Globus pallidus (tissue), 1 donor: Measurements from ENCODE around the gene TMEM154.
A peak's percentile ranks its signal among the peaks of the same experiment; 100 is the strongest.

ENCODE experiments used
- DNase-seq: peaks from one replicate; pipeline ENCODE4 v3.0.0-alpha.2; 2015; ENCODE audit warnings: low spot score

The TMEM154 gene

DNA sequence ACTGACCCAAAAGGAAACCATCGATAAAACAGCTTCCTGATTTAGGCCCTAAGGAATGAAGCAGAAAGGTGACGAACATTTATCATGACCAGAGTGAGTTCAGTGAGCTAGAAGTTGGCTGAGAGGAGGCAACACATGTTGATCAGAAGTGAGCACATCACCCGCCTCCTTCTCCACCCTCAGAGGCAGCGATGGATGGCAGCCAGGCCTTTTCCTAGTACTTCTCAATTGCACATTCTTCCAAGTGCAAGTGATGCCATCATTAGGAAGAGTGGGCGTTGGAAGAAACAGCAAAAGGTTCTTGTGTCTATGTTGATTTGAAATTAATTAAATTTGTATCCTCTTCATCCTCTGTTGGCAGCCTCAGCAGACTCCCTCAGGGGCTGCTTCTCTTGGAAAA is 51.7 kb downstream of the TMEM154 start:
- DNase-seq, result no peak

DNA sequence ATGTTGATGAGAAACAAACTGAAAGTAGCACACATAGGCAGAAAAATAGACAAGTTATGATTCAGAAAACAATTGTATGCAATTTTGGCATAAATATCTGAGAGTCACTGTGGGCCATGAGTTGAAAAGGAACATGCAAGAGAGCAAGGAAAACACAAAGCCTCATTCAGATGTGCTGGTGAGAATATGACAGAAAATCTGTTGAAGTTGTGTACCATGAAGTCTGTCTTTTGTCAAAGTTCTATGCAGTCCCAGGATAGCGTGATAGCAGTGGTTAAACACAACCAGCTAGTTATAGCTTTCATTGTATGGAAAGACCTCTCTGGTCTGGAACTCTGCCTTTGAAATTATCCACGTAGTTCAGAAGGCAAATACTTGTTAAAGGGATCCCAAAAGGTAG is 53.0 kb downstream of the TMEM154 start:
- DNase-seq, result no peak

- no peak for DNase-seq
Observed at GRCh38 chr4:152620915-152621314, 58.9 kb downstream of the TMEM154 start.

DNA sequence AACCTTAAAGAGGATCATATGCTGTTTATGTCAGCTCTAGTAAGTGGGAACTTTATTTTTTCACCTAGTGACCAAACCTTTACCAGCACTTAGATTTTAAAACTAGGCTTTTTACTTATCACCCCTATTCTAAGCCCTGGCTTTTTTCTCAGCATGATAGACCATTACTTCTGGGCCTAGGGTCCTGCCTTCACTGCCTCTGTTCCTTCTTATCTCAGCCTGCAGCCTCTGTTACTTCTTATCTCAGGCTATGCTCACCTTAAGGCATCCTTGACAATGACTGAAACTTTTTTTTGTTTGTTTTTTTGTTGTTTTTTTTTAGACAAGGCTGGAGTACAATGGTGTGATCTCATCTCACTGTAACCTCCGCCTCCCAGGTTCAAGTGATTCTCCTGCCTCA is 59.6 kb downstream of the TMEM154 start:
- no peak for DNase-seq

- DNase-seq, result no peak
Observed at GRCh38 chr4:152619556-152619955, 60.2 kb downstream of the TMEM154 start.

- no peak for DNase-seq
Observed at GRCh38 chr4:152618971-152619370, 60.8 kb downstream of the TMEM154 start.

GRCh38 chr4:152616804-152617203 is 63.0 kb downstream of the TMEM154 start:
- no peak for DNase-seq

DNA sequence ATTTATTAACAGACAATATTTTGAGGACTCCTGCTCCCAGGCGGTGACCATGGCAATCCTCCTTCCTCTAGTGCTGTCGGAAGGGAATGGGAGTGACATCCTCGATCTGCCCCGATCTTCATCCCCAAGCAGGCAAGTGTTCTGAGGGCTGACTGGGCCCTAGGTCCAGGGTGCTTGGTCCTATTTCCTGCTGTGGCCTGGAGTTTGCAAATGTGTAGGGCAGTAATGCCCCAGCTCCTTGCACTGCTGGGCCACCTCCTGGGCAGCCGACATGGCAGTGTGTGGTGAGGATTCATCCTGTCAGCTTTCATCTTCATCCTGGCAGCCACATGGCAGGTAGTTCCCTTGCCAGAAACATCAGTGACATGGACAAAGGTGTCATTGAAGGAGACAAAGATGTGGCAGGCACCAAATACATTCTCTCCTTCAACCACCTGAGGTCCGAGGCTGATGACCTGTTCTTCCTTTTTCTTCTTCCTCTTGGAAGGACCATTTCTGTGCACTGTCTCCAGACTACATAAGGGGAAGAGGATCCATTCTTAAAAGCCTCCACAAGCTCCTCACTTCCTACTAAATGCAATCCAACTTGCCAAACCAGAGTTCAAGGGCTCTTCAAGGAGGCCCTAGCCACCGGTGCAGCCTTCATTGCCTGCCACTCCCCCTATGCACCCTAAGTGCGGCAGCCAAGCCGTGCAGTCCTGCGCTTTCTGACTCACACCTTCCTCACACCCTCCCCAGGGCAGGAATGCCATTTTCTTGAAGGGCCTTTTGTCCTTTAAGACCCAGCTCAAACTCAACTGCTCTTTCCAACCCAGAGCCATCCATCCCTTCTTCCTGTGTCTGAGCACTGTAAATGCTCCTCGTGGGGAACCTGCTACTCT is 65.7 kb downstream of the TMEM154 start:
- no peak for DNase-seq

- DNase-seq, result no peak
Observed at GRCh38 chr4:152613351-152613750, 66.4 kb downstream of the TMEM154 start.

GRCh38 chr4:152610131-152610530 is 69.7 kb downstream of the TMEM154 start:
- no peak for DNase-seq

GRCh38 chr4:152609481-152609880 is 70.3 kb downstream of the TMEM154 start:
- no peak for DNase-seq

GRCh38 chr4:152607178-152607577 is 72.6 kb downstream of the TMEM154 start:
- DNase-seq, result no peak

DNA sequence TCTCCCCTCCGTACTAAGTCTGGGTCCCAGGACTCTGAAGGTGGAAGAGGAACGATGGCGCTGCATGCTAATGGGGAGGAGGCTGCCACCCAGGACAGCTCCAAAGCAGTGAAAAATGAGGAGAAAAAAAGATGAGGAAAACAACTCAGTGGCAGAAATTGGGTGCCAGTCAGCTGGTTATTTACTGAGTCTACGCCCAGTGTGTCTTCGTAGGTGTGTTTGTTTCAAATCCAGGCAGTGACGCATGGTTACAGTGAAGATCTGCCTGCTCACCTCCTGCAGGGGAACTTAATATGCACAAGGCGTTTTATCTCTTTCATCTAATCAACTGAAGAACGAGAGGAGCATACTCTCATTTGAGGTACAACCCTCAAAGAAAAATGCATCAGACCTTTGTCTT is 73.0 kb downstream of the TMEM154 start:
- no peak for DNase-seq

GRCh38 chr4:152605641-152606335 is 74.0 kb downstream of the TMEM154 start:
- no peak for DNase-seq

GRCh38 chr4:152605031-152605430 is 74.8 kb downstream of the TMEM154 start:
- DNase-seq, result no peak

DNA sequence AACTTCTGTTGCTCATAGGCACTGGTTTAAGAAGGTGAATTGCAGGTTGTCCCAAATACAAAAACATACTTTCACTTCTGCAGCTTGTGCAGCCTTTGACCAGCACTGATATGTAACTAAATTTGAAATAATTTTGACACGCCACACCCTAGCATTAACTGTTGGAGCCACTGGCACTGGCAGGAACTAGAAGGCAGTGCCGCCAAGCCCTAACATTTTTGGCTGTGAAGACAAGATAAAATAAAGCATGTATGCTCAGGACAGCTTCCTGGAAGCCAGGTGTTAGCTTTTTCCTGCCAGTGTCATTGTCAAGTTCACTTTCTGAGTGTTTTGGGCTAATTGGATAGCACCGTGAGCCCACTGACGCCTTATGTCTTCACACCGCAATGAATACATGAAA is 78.6 kb downstream of the TMEM154 start:
- no peak for DNase-seq

GRCh38 chr4:152599636-152600035 is 80.2 kb downstream of the TMEM154 start:
- DNase-seq, result no peak

DNA sequence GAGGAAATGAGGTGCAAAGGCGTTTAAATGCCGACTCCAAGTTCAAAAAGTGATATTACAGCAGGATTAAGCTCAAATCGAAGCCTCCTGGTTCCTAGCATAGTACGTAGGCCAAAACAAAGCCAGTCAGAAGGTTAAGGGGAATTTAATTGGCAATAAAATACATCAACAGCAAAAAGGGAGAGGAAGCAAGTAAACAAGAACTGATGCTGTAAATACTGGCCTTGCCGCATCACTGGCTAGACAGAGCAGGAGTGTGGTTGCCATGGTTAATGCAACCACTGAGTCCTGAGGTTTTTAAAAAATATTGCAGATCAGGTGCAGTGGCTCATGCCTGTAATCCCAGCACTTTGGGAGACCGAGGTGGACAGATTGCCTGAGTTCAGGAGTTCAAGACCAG is 80.7 kb downstream of the TMEM154 start:
- DNase-seq, result no peak

- DNase-seq, result no peak
Observed at GRCh38 chr4:152598454-152598853, 81.3 kb downstream of the TMEM154 start.

GRCh38 chr4:152594978-152595925 is 84.5 kb downstream of the TMEM154 start:
- no peak for DNase-seq

DNA sequence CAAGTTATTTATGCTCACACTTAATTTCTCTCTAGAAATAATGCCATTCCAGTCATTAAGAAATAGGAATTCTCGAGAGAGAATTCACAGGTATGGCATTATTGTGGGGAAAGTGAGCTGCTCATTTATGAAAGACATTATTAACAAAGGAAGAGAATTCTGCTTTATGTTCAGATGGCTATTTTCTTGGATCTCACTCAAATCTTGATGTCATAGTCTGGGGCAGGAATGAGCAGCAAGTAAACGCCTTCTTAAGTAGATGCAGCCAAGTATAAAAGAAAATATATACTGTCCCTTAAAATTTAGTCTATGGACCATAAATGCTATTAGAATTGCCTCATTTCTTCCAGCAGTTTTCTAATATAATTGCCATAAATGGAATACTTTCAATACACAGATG is 85.7 kb downstream of the TMEM154 start:
- no peak for DNase-seq

- DNase-seq, result peak; percentile 49
Observed at GRCh38 chr4:152591876-152592275, 87.9 kb downstream of the TMEM154 start.
